Keratinocyte (primary cell): ENCODE measurements around the gene TMEM31. TPM values are rescaled to one million over a fixed set of nuclear protein-coding genes. Genes with fewer than 3 reads are reported as not detected.
"Not testable (repeated sequence)": the region's sequence is repeated elsewhere in the genome, so short reads cannot be mapped to it uniquely, and the experiment has no call there.

Experiments
- DNase-seq: peaks from one replicate; pipeline ENCODE4 v3.0.0-alpha.2; 2011; ENCODE audit warnings: low read depth, missing footprints, low spot score
- FAIRE-seq: peaks from 2 replicates; lab custom pipeline; 2011; peaks lifted over from hg19 to GRCh38; lab: Jason Lieb, UNC
- H2AFZ ChIP-seq: 2 replicates; pipeline ENCODE4 v1.6.0; 2012; ENCODE audit warnings: low read length, control low read depth, inconsistent platforms; ENCODE audit not compliant: control insufficient read depth
- H3K27ac ChIP-seq: 2 replicates; pipeline ENCODE4 v1.5.1; 2011; ENCODE audit warnings: low read length; ENCODE audit not compliant: control insufficient read depth, insufficient read depth
- H3K27me3 ChIP-seq: 3 replicates; pipeline ENCODE4 v1.6.0; 2011; ENCODE audit warnings: low read length; ENCODE audit not compliant: control insufficient read depth, insufficient read depth; ENCODE audit errors: extremely low read depth
- H3K36me3 ChIP-seq, 2 experiments: 2 replicates in 1 of 2; 3 replicates in 1 of 2; pipeline ENCODE4 v1.5.1; 2011; ENCODE audit warnings: low read length in 2 of 2, mild to moderate bottlenecking in 1 of 2; ENCODE audit not compliant: control insufficient read depth in 2 of 2, insufficient read depth in 2 of 2; ENCODE audit errors: extremely low read depth in 1 of 2
- H3K4me1 ChIP-seq: 3 replicates; pipeline ENCODE4 v1.5.1; 2011; ENCODE audit warnings: low read length; ENCODE audit not compliant: control insufficient read depth, insufficient read depth; ENCODE audit errors: extremely low read depth
- H3K4me2 ChIP-seq: 3 replicates; pipeline ENCODE4 v1.6.0; 2011; ENCODE audit warnings: low read depth, low read length; ENCODE audit not compliant: control insufficient read depth, insufficient read depth; ENCODE audit errors: extremely low read depth
- H3K4me3 ChIP-seq, 3 experiments: fragments of 200-600 bp in 1 of 3; sonication (generic) in 1 of 3; 2 replicates in 2 of 3; 3 replicates in 1 of 3; pipeline ENCODE4 v1.5.1; 2011 to 2016; ENCODE audit warnings: low read length in 3 of 3, mild to moderate bottlenecking in 3 of 3, control low read depth in 2 of 3, inconsistent platforms in 1 of 3, low read depth in 1 of 3, mixed read lengths in 1 of 3, mixed run types in 1 of 3, moderate library complexity in 1 of 3; ENCODE audit not compliant: control insufficient read depth in 2 of 3, insufficient read depth in 2 of 3; ENCODE audit errors: extremely low read depth in 1 of 3
- H3K79me2 ChIP-seq: 2 replicates; pipeline ENCODE4 v1.6.0; 2012; ENCODE audit warnings: low read length; ENCODE audit not compliant: control insufficient read depth, insufficient read depth
- H3K9ac ChIP-seq: 3 replicates; pipeline ENCODE4 v1.6.0; 2011; ENCODE audit warnings: low read length; ENCODE audit not compliant: control insufficient read depth, insufficient read depth; ENCODE audit errors: extremely low read depth
- H3K9me1 ChIP-seq: 3 replicates; pipeline ENCODE4 v1.6.0; 2011; ENCODE audit warnings: low read length; ENCODE audit not compliant: control insufficient read depth, insufficient read depth; ENCODE audit errors: extremely low read depth
- H3K9me3 ChIP-seq: 2 replicates; pipeline ENCODE4 v1.5.1; 2012; ENCODE audit warnings: low read depth, low read length; ENCODE audit not compliant: control insufficient read depth
- H4K20me1 ChIP-seq: 3 replicates; pipeline ENCODE4 v1.6.0; 2011; ENCODE audit warnings: low read length; ENCODE audit not compliant: control insufficient read depth, insufficient read depth; ENCODE audit errors: extremely low read depth
- CTCF ChIP-seq, 3 experiments: IDR thresholded peaks in 1 of 3; conservative IDR thresholded peaks in 1 of 3; optimal IDR thresholded peaks in 1 of 3; 2 replicates in 2 of 3; 3 replicates in 1 of 3; pipeline versions ENCODE3 to v1.5.1; 2011; ENCODE audit warnings: low read length in 3 of 3, mild to moderate bottlenecking in 3 of 3, moderate library complexity in 2 of 3, control low read depth in 1 of 3, inconsistent platforms in 1 of 3; ENCODE audit not compliant: insufficient read depth in 2 of 3; ENCODE audit errors: extremely low read depth in 1 of 3
- EZH2 ChIP-seq: IDR thresholded peaks from one replicate; pipeline ENCODE4 v1.6.1; 2012; ENCODE audit warnings: inconsistent platforms, mild to moderate bottlenecking, low read length, moderate library complexity
- dilution Hi-C: fragments of 300-500 bp; cut with MboI; formaldehyde crosslinking; loops from one replicate; pipeline ENCODE4 v1.7.0; 2020; ENCODE audit warnings: low sequenced_read_pairs; ENCODE audit not compliant: extremely low pct_ligation_motif_present
- polyA plus RNA-seq, 5 experiments: library from polyadenylated mRNA; depleted of rRNA in 3 of 5; stranded (reverse) in 3 of 5; stranded (forward) in 1 of 5; unstranded in 1 of 5; fragments of >200 nt; gene quantifications; 1 replicate in 1 of 5; 2 replicates in 3 of 5; 3 replicates in 1 of 5; pipeline versions ENCODE4 v1.2.1 to v1.2.3, GENCODE V29; 2011 to 2012; ENCODE audit warnings: missing spikeins in 2 of 5, low read depth in 1 of 5, low replicate concordance in 1 of 5

TMEM31 gene
- polyA plus RNA-seq, 1 donor (not counting 4 experiments of a cell fraction or from before 2014, with no cell fraction given), result not detected

GRCh38 chrX:103756736-103757135 lies 46.0 kb downstream of the TMEM31 start:
- dilution Hi-C loops, result no loop called here
- peaks cover 12% of the 10 kb centered on the region for H3K27me3 ChIP-seq
- H3K79me2 ChIP-seq, result no peaks in the 10 kb centered on the region
- H3K4me3 ChIP-seq, result no peak overlapping the region
- no peak overlapping the region for H2AFZ ChIP-seq
- no peak for FAIRE-seq
- no peaks in the 10 kb centered on the region for H3K9me1 ChIP-seq
- H3K36me3 ChIP-seq, result no peaks in the 10 kb centered on the region
- TF ChIP-seq EZH2 (no peak), CTCF (optimal IDR thresholded peaks at IDR 0.05 in 1 of 3, IDR thresholded peaks at IDR 0.05 in 1 of 3, conservative IDR thresholded peaks at IDR 0.05 in 1 of 3; ENCODE audit: extremely low read depth in 1 of 3, insufficient read depth in 2 of 3, low read length in 3 of 3) (no peak)
- no peaks in the 10 kb centered on the region for H3K4me1 ChIP-seq
- DNase-seq, result no peak
- H3K27ac ChIP-seq, result no peak overlapping the region
- H3K4me2 ChIP-seq, result no peak overlapping the region
- peaks cover 4% of the 10 kb centered on the region for H3K9me3 ChIP-seq
- no peak overlapping the region for H3K9ac ChIP-seq
- no peaks in the 10 kb centered on the region for H4K20me1 ChIP-seq

- no peak overlapping the region for H2AFZ ChIP-seq
- peaks cover 4% of the 10 kb centered on the region for H3K9me3 ChIP-seq
- H3K27ac ChIP-seq, result no peak overlapping the region
- H3K4me2 ChIP-seq, result no peak overlapping the region
- FAIRE-seq, result no peak
- no peak overlapping the region for H3K9ac ChIP-seq
- dilution Hi-C loops, result no loop called here
- no peaks in the 10 kb centered on the region for H3K9me1 ChIP-seq
- no peaks in the 10 kb centered on the region for H3K4me1 ChIP-seq
- no peak overlapping the region for H3K4me3 ChIP-seq
- no peaks in the 10 kb centered on the region for H3K36me3 ChIP-seq
- TF ChIP-seq CTCF (optimal IDR thresholded peaks at IDR 0.05 in 1 of 3, IDR thresholded peaks at IDR 0.05 in 1 of 3, conservative IDR thresholded peaks at IDR 0.05 in 1 of 3; ENCODE audit: extremely low read depth in 1 of 3, insufficient read depth in 2 of 3, low read length in 3 of 3) (no peak), EZH2 (no peak)
- no peaks in the 10 kb centered on the region for H4K20me1 ChIP-seq
- H3K27me3 ChIP-seq, result peaks cover 7% of the 10 kb centered on the region
- DNase-seq, result no peak
- no peaks in the 10 kb centered on the region for H3K79me2 ChIP-seq
Observed at GRCh38 chrX:103758555-103758954, 47.8 kb downstream of the TMEM31 start.

- H3K27ac ChIP-seq, H2AFZ ChIP-seq, dilution Hi-C loops, FAIRE-seq, H3K4me3 ChIP-seq, H3K9me1 ChIP-seq, H4K20me1 ChIP-seq, H3K36me3 ChIP-seq, DNase-seq, H3K79me2 ChIP-seq, H3K9me3 ChIP-seq, H3K9ac ChIP-seq, H3K4me1 ChIP-seq, H3K4me2 ChIP-seq, H3K27me3 ChIP-seq: not testable (repeated sequence)
Observed at GRCh38 chrX:103763541-103763940, 52.8 kb downstream of the TMEM31 start.
